Activated naive CD4-positive, alpha-beta T cell treated with anti-CD3 and anti-CD28 coated beads, Interleukin-2, amount 10 ng/mL, durations not matched to agents 7 days and 5 days (primary cell): ENCODE results near the gene GRM5.
"Not testable (repeated sequence)": the region's sequence is repeated elsewhere in the genome, so short reads cannot be mapped to it uniquely, and the experiment has no call there.

Experiments
- CTCF ChIA-PET: fragments of 350-600 bp; sonication (Branson Sonifier 250); formaldehyde crosslinking; loops from one replicate; lab custom pipeline; 2021; ENCODE audit warnings: antibody characterized with exemption; lab: Charles Lee
- DNase-seq: peaks from one replicate; pipeline ENCODE4 v3.0.0-alpha.2; 2020
- H3K27ac Mint-ChIP-seq: one replicate; pipeline ENCODE4 v1.8.0; 2021; ENCODE audit warnings: mild to moderate bottlenecking, moderate library complexity, mixed read lengths
- H3K27me3 Mint-ChIP-seq: one replicate; pipeline ENCODE4 v1.8.0; 2021; ENCODE audit warnings: mild to moderate bottlenecking, mixed read lengths
- H3K36me3 Mint-ChIP-seq: one replicate; pipeline ENCODE4 v1.8.0; 2021; ENCODE audit warnings: mixed read lengths
- H3K4me1 Mint-ChIP-seq: one replicate; pipeline ENCODE4 v1.8.0; 2021; ENCODE audit warnings: mixed read lengths
- H3K4me3 Mint-ChIP-seq: one replicate; pipeline ENCODE4 v1.8.0; 2021; ENCODE audit warnings: mild to moderate bottlenecking, moderate library complexity, mixed read lengths
- H3K9me3 Mint-ChIP-seq: one replicate; pipeline ENCODE4 v1.8.0; 2021; ENCODE audit warnings: mixed read lengths

Gene GRM5

GRCh38 chr11:88838139-88838538 is 227.6 kb downstream of the GRM5 start:
- CTCF ChIA-PET, H3K27me3 Mint-ChIP-seq, H3K27ac Mint-ChIP-seq, DNase-seq, H3K4me3 Mint-ChIP-seq: not testable (repeated sequence)
- peaks cover 21% of the 10 kb centered on the region for H3K9me3 Mint-ChIP-seq
- H3K36me3 Mint-ChIP-seq, result peaks cover 22% of the 10 kb centered on the region
- peaks cover 43% of the 10 kb centered on the region for H3K4me1 Mint-ChIP-seq

DNA sequence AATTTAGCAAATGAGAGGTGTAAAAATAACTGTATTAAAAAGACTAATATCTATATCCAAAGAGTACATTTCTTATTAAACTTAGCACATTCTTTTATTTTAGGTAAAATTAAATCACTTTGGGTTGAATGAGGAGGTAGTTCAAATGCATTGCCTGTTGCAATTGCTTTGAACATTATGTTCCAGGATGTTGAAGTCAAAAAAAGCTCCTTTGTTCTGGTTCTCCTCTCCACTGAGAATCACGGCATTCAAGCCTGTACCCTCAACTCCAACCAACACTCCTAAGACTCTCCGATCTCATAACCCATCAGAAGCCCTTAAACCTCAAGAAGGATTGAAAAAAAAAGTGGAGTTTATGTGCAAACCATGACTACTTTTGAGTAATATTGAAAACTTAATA is 230.1 kb downstream of the GRM5 start:
- CTCF ChIA-PET, DNase-seq, H3K27me3 Mint-ChIP-seq, H3K4me3 Mint-ChIP-seq, H3K36me3 Mint-ChIP-seq: not testable (repeated sequence)
- Mint-ChIP-seq H3K9me3 (peaks cover 12% of the 10 kb centered on the region), H3K27ac (peak overlapping the region; percentile 22), H3K4me1 (peaks cover 26% of the 10 kb centered on the region)

DNA sequence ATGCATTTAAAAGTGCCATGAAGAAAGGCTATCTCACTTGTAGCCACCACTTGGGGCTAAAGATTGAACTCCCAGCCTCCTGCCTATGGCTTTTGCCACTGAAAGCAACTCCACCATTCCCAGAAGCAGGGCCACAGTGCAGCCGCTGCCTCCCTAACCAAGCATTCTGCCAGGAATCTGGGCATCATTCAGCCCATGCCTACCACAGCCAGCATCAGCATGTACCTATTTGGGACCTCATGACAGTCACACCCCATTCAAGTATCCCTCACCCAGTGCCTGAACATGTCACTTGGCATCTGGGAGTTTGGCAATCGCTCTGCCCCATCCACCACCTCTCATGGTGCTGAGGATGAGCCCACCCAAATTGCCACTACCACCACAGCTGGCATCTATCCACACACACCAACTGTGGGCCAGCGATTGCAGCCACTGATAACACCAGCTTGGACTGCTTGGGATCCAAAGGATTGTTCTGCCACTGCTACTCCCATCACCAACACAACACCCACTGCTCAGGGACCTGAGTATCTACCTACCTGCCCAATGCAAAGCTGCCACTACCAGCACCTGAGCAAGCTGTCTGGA is 234.4 kb downstream of the GRM5 start:
- CTCF ChIA-PET, result no interaction called here

DNA sequence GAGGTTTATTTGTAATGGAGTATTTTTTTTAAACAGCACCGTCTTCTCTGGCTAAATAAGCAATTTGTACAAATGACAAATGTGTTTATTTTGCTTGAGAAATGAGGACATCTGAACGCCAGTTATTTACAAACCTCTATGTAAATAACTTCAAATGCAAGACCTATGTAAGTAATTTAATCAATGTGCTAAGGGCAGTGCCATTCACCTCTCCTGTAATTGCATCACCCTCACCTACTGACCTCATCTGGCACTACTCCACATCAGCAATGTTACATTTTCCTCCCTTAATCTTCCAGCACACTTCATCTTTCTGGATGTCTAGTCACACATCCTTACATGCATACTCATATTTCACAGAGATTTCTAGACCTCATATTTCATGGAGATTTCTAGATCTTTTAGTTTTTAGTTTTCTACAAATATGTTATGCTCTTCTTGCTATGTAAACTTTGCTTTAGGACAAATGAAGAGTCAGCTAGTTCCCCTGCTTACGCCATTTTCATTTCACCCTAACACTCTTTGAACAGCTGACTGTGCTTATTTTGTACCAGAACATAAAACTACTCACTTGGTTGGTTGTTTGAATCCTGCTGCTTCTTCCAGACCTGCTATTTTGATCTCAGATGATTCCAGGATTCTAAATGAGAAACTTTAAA is 238.6 kb downstream of the GRM5 start:
- Mint-ChIP-seq H3K36me3 (no peaks in the 10 kb centered on the region), H3K4me3 (no peak overlapping the region), H3K4me1 (no peaks in the 10 kb centered on the region), H3K27ac (no peak overlapping the region), H3K9me3 (peaks cover 4% of the 10 kb centered on the region), H3K27me3 (peaks cover 5% of the 10 kb centered on the region)
- CTCF ChIA-PET, result no interaction called here
- no peak for DNase-seq

More for the DNA sequence above, 234.4 kb downstream of the GRM5 start:
- H3K27ac Mint-ChIP-seq, result no peak overlapping the region
- peaks cover 8% of the 10 kb centered on the region for H3K4me1 Mint-ChIP-seq
- H3K27me3 Mint-ChIP-seq, result no peaks in the 10 kb centered on the region
- H3K9me3 Mint-ChIP-seq, result peaks cover 8% of the 10 kb centered on the region
- DNase-seq, result no peak
- H3K36me3 Mint-ChIP-seq, result no peaks in the 10 kb centered on the region
- H3K4me3 Mint-ChIP-seq, result no peak overlapping the region

- CTCF ChIA-PET, result no interaction called here
- Mint-ChIP-seq H3K4me1 (no peaks in the 10 kb centered on the region), H3K36me3 (peaks cover 5% of the 10 kb centered on the region), H3K9me3 (peaks cover 5% of the 10 kb centered on the region), H3K27me3 (peaks cover 5% of the 10 kb centered on the region), H3K4me3 (no peak overlapping the region), H3K27ac (no peak overlapping the region)
- DNase-seq, result no peak
Observed at GRCh38 chr11:88819616-88820015, 246.2 kb downstream of the GRM5 start.

DNA sequence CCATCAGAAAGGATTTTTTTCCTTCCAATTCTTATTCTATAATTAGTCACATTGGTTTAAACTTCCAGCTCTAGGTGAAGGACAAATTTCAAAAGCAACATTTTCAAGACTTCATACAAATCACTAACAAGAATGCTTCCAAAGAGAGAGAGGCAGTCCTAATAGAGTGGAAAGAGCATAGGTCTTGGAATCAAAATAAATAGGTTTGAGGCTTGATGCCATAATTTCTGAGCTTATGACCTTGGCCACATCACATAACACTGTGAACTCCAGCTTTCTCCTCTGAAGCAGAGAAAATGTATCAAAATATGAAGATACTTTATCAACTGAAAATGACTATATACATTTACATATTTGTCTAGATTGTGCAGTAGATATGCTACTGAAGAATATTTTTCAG is 246.8 kb downstream of the GRM5 start:
- Mint-ChIP-seq H3K27ac (no peak overlapping the region), H3K9me3 (peaks cover 5% of the 10 kb centered on the region), H3K4me3 (no peak overlapping the region), H3K27me3 (peaks cover 5% of the 10 kb centered on the region), H3K4me1 (peaks cover 2% of the 10 kb centered on the region), H3K36me3 (peaks cover 5% of the 10 kb centered on the region)
- CTCF ChIA-PET, result no interaction called here
- no peak for DNase-seq

- H3K9me3 Mint-ChIP-seq, result peaks cover 5% of the 10 kb centered on the region
- DNase-seq, result no peak
- peaks cover 5% of the 10 kb centered on the region for H3K36me3 Mint-ChIP-seq
- CTCF ChIA-PET, result no interaction called here
- no peaks in the 10 kb centered on the region for H3K27me3 Mint-ChIP-seq
- H3K4me1 Mint-ChIP-seq, result peaks cover 13% of the 10 kb centered on the region
- H3K27ac Mint-ChIP-seq, result no peak overlapping the region
- H3K4me3 Mint-ChIP-seq, result no peak overlapping the region
Observed at GRCh38 chr11:88815505-88815904, 250.3 kb downstream of the GRM5 start.

DNA sequence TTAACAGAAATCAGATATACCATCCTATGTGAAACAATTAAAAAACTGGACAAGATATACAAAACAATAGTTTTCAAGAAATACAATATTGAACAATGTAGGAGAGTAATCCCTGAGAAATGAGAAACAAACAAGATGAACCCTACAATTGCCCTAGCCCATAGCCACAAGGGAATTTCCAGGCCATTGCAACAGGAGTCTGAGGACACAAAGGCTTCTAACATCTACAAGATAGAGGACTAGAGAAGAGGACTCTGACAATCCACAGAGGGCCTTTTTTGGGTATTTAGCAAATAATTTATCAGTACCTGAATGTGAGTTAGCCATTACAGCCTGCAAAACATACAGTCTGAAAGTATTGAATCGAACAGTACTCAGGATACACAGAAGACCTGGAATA is 251.7 kb downstream of the GRM5 start:
- CTCF ChIA-PET, result no interaction called here
- Mint-ChIP-seq H3K4me3 (no peak overlapping the region), H3K27ac (no peak overlapping the region), H3K36me3 (peaks cover 7% of the 10 kb centered on the region), H3K4me1 (peaks cover 13% of the 10 kb centered on the region), H3K9me3 (peaks cover 5% of the 10 kb centered on the region), H3K27me3 (no peaks in the 10 kb centered on the region)
- no peak for DNase-seq

- peaks cover 13% of the 10 kb centered on the region for H3K4me1 Mint-ChIP-seq
- DNase-seq, result no peak
- CTCF ChIA-PET, result no interaction called here
- peak overlapping the region; percentile 60 for H3K27ac Mint-ChIP-seq
- H3K36me3 Mint-ChIP-seq, result peaks cover 7% of the 10 kb centered on the region
- peaks cover 5% of the 10 kb centered on the region for H3K9me3 Mint-ChIP-seq
- H3K27me3 Mint-ChIP-seq, result no peaks in the 10 kb centered on the region
- H3K4me3 Mint-ChIP-seq, result no peak overlapping the region
Observed at GRCh38 chr11:88813233-88813915, 252.4 kb downstream of the GRM5 start.

DNA sequence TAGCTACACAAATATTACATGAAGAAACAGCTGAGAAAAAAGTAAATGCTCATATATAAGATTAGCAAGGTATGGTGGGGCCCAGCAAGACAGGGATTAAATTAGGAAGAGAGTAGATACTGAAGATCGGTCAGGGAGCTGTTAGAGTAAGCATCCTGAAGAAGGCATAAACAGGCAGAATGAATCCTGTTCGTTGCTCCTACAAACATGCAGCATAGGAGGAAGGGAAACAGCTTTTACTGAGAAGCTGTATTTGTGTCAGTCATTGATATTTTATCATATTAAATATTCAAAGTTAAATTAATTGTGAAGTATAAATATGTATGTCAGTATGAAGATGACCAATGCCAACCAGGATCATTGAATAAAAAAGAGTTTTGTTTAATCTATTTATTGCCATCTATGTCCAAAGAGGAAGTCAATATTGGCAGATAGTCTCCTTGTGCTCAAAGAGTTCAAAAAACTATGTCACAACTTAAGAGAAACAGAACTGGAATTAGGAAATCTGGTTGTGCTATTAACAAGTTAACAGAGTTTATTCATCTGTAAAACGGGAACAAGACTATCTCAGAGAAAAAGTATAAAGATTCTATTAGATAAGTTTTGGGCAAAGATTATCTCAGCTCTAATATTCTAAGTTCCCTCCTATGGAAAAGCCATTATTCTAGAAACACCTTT is 255.2 kb downstream of the GRM5 start:
- Mint-ChIP-seq H3K36me3 (peaks cover 6% of the 10 kb centered on the region), H3K9me3 (peaks cover 5% of the 10 kb centered on the region), H3K4me1 (peaks cover 13% of the 10 kb centered on the region), H3K4me3 (no peak overlapping the region), H3K27me3 (no peaks in the 10 kb centered on the region), H3K27ac (no peak overlapping the region)
- no peak for DNase-seq
- CTCF ChIA-PET, result no interaction called here

- no peak overlapping the region for H3K27ac Mint-ChIP-seq
- H3K36me3 Mint-ChIP-seq, result peaks cover 3% of the 10 kb centered on the region
- no peak for DNase-seq
- peaks cover 13% of the 10 kb centered on the region for H3K4me1 Mint-ChIP-seq
- no peaks in the 10 kb centered on the region for H3K27me3 Mint-ChIP-seq
- CTCF ChIA-PET, result no interaction called here
- H3K9me3 Mint-ChIP-seq, result peaks cover 1% of the 10 kb centered on the region
- H3K4me3 Mint-ChIP-seq, result no peak overlapping the region
Observed at GRCh38 chr11:88809126-88809525, 256.7 kb downstream of the GRM5 start.

GRCh38 chr11:88807349-88807748 is 258.4 kb downstream of the GRM5 start:
- DNase-seq, result no peak
- Mint-ChIP-seq H3K9me3 (peaks cover 1% of the 10 kb centered on the region), H3K36me3 (peaks cover 3% of the 10 kb centered on the region), H3K4me3 (no peak overlapping the region), H3K4me1 (no peaks in the 10 kb centered on the region), H3K27ac (no peak overlapping the region), H3K27me3 (no peaks in the 10 kb centered on the region)
- CTCF ChIA-PET, result no interaction called here

DNA sequence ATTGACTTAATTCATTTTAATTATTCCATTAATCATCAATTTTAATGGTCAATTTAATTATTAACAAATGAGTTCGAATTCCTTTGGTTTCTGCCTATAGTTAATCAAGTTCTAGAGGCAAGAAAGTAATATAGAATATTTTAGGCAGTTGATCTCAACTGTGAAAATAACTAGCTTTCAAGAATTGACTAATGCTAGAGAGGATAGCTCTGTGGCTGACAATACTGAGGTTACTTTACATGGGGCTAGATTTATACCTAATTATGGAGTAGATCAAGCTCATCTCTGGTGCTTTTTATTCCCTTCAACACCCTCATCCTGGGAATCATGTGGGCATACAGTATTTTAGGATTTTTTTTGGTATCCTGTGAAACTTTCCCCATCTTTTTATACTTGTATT is 259.4 kb downstream of the GRM5 start:
- DNase-seq, result no peak
- CTCF ChIA-PET, result no interaction called here
- Mint-ChIP-seq H3K4me3 (no peak overlapping the region), H3K9me3 (peaks cover 1% of the 10 kb centered on the region), H3K27ac (no peak overlapping the region), H3K4me1 (peaks cover 7% of the 10 kb centered on the region), H3K27me3 (no peaks in the 10 kb centered on the region), H3K36me3 (peaks cover 3% of the 10 kb centered on the region)

GRCh38 chr11:88801484-88802123 is 264.2 kb downstream of the GRM5 start:
- CTCF ChIA-PET, result no interaction called here
- peaks cover 1% of the 10 kb centered on the region for H3K9me3 Mint-ChIP-seq
- H3K4me1 Mint-ChIP-seq, result peaks cover 8% of the 10 kb centered on the region
- H3K27ac Mint-ChIP-seq, result no peak overlapping the region
- peaks cover 1% of the 10 kb centered on the region for H3K36me3 Mint-ChIP-seq
- no peaks in the 10 kb centered on the region for H3K27me3 Mint-ChIP-seq
- no peak for DNase-seq
- no peak overlapping the region for H3K4me3 Mint-ChIP-seq
